Gastroesophageal sphincter (tissue), 4 donors: ENCODE measurements around the gene FAM53B. TPM values are rescaled to one million over a fixed set of nuclear protein-coding genes. Genes with fewer than 3 reads are reported as not detected.
A peak's percentile ranks its signal among the peaks of the same experiment; 100 is the strongest.

Experiments used
- ATAC-seq: fragments of 150-250 bp; one replicate; pipeline ENCODE4 v1.9.1; 2016; ENCODE audit warnings: mild to moderate bottlenecking, moderate library complexity
- H3K27ac ChIP-seq, 4 donors: fragments of 200-600 bp; sonication (generic) in 3 of 4; 1 replicate in 3 of 4; 2 replicates in 1 of 4; pipeline ENCODE4 v1.5.1; 2016 to 2019
- H3K27me3 ChIP-seq: fragments of 200-600 bp; sonication (generic); one replicate; pipeline ENCODE4 v1.5.1; 2019
- H3K36me3 ChIP-seq, 2 donors: fragments of 200-600 bp; sonication (generic); one replicate each; pipeline ENCODE4 v1.5.1; 2019; ENCODE audit warnings: control low read depth in 1 of 2
- H3K4me1 ChIP-seq, 3 donors: fragments of 200-600 bp; sonication (generic); 1 replicate in 2 of 3; 2 replicates in 1 of 3; pipeline ENCODE4 v1.5.1; 2016 to 2019; ENCODE audit warnings: control low read depth in 2 of 3
- H3K4me3 ChIP-seq, 2 donors: fragments of 200-600 bp; sonication (generic); one replicate each; pipeline ENCODE4 v1.5.1; 2019; ENCODE audit warnings: mild to moderate bottlenecking in 1 of 2, moderate library complexity in 1 of 2
- H3K9me3 ChIP-seq, 3 donors: fragments of 200-600 bp; sonication (generic); one replicate each; pipeline ENCODE4 v1.5.1; 2017 to 2019; ENCODE audit warnings: control low read depth in 2 of 3
- CTCF ChIP-seq, 4 experiments: fragments of 200-600 bp in 2 of 4; fragments of 450-650 bp in 2 of 4; sonication (generic) in 1 of 4; IDR thresholded peaks; one replicate each; pipeline ENCODE4 v1.5.1; 2017 to 2019; ENCODE audit warnings: antibody characterized with exemption in 4 of 4, mild to moderate bottlenecking in 2 of 4, moderate library complexity in 2 of 4
- EP300 ChIP-seq: sonication (generic); formaldehyde crosslinking; IDR thresholded peaks from one replicate; pipeline ENCODE4 v1.6.1; 2017; ENCODE audit warnings: antibody characterized with exemption, mild to moderate bottlenecking
- POLR2A ChIP-seq, 2 donors: fragments of 450-650 bp; IDR thresholded peaks; one replicate each; pipeline ENCODE4 v1.6.1; 2017; ENCODE audit warnings: antibody characterized with exemption in 2 of 2, mild to moderate bottlenecking in 2 of 2, moderate library complexity in 1 of 2
- POLR2AphosphoS5 ChIP-seq: sonication (generic); formaldehyde crosslinking; IDR thresholded peaks from one replicate; pipeline ENCODE4 v1.6.1; 2017; ENCODE audit warnings: antibody characterized with exemption
- WGBS, 2 donors: methylation state at CpG; one replicate each; pipeline ENCODE4 v1.1.5; 2018; ENCODE audit warnings: low coverage in 1 of 2; 5-methylcytosine and 5-hydroxymethylcytosine counted together
- total RNA-seq, 4 donors: library from RNA; depleted of rRNA; stranded (reverse); fragments of >200 nt; gene quantifications; one replicate each; pipeline ENCODE4 v1.1.0, GENCODE V29; 2016

The FAM53B gene
- total RNA-seq, 4 donors from 2014 or later = 24.5 to 33.0 (median 30.2) TPM

- WGBS, 2 donors = 40 to 46% methylated on average over 4 to 7 of the region's 10 CpGs
- H3K9me3 ChIP-seq = no peaks in the 10 kb centered on the region
- H3K27me3 ChIP-seq = no peaks in the 10 kb centered on the region
- H3K4me3 ChIP-seq = no peak overlapping the region
- no peak for TF ChIP-seq POLR2A (IDR thresholded peaks at IDR 0.05)
- TF ChIP-seq POLR2AphosphoS5 = no peak
- ATAC-seq = no peak
- H3K36me3 ChIP-seq = peaks cover 0 to 38% of the 10 kb centered on the region in 2 donors
- peak overlapping the region in 3 of 4 donors; percentile 14 to 51 (median 36) for H3K27ac ChIP-seq
- peaks cover 0 to 49% (median 23%) of the 10 kb centered on the region in 3 donors for H3K4me1 ChIP-seq
These were observed 50.3 kb downstream of the FAM53B start for GRCh38 chr10:124693801-124694416.

- peaks cover 0 to 44% (median 18%) of the 10 kb centered on the region in 3 donors for H3K4me1 ChIP-seq
- TF ChIP-seq CTCF (IDR thresholded peaks at IDR 0.05) (no peak), EP300 (no peak), POLR2AphosphoS5 (no peak), POLR2A (IDR thresholded peaks at IDR 0.05) (no peak)
- peak overlapping the region in 2 of 4 donors; percentile 14 to 51 for H3K27ac ChIP-seq
- H3K9me3 ChIP-seq = no peaks in the 10 kb centered on the region
- 92% methylated on average over 9 of the region's 13 CpGs; no CpG with 5 or more reads in 1 of the 2 donors for WGBS, 2 donors
- H3K27me3 ChIP-seq = no peaks in the 10 kb centered on the region
- peaks cover 0 to 39% of the 10 kb centered on the region in 2 donors for H3K36me3 ChIP-seq
- no peak for ATAC-seq
- H3K4me3 ChIP-seq = no peak overlapping the region
These were observed 50.8 kb downstream of the FAM53B start for GRCh38 chr10:124693396-124693795.

- Histone ChIP-seq H3K27me3 (no peaks in the 10 kb centered on the region), H3K27ac (no peak overlapping the region), H3K9me3 (no peaks in the 10 kb centered on the region), H3K4me1 (peaks cover 0 to 39% (median 8%) of the 10 kb centered on the region in 3 donors), H3K4me3 (no peak overlapping the region), H3K36me3 (peaks cover 0 to 39% of the 10 kb centered on the region in 2 donors)
- TF ChIP-seq POLR2A (IDR thresholded peaks at IDR 0.05) (no peak), EP300 (no peak), CTCF (IDR thresholded peaks at IDR 0.05) (no peak), POLR2AphosphoS5 (no peak)
- WGBS, 2 donors = 87 to 100% methylated on average over 3 to 4 of the region's 8 CpGs
- ATAC-seq = no peak
These were observed 52.1 kb downstream of the FAM53B start for GRCh38 chr10:124692100-124692446.

GRCh38 chr10:124691421-124692099 lies 52.6 kb downstream of the FAM53B start:
- TF ChIP-seq CTCF (IDR thresholded peaks at IDR 0.05) (no peak), EP300 (no peak), POLR2AphosphoS5 (no peak), POLR2A (IDR thresholded peaks at IDR 0.05) (no peak)
- Histone ChIP-seq H3K4me3 (no peak overlapping the region), H3K4me1 (peaks cover 0 to 37% (median 8%) of the 10 kb centered on the region in 3 donors), H3K9me3 (no peaks in the 10 kb centered on the region), H3K36me3 (peaks cover 0 to 39% of the 10 kb centered on the region in 2 donors), H3K27ac (no peak overlapping the region), H3K27me3 (no peaks in the 10 kb centered on the region)
- no peak for ATAC-seq
- 77 to 100% methylated on average over 2 of the region's 11 CpGs for WGBS, 2 donors

- Histone ChIP-seq H3K27ac (no peak overlapping the region), H3K9me3 (no peaks in the 10 kb centered on the region), H3K4me1 (peaks cover 0 to 39% (median 8%) of the 10 kb centered on the region in 3 donors), H3K27me3 (no peaks in the 10 kb centered on the region), H3K4me3 (no peak overlapping the region), H3K36me3 (peaks cover 0 to 36% of the 10 kb centered on the region in 2 donors)
- no peak for TF ChIP-seq EP300
- no peak for TF ChIP-seq POLR2A (IDR thresholded peaks at IDR 0.05)
- no peak for TF ChIP-seq POLR2AphosphoS5
- TF ChIP-seq CTCF (IDR thresholded peaks at IDR 0.05) = no peak
- no peak for ATAC-seq
- WGBS, 2 donors = 96 to 100% methylated on average over 5 of the region's 5 CpGs
These were observed 53.2 kb downstream of the FAM53B start for GRCh38 chr10:124691002-124691401.
